ENCODE measurements around the gene FGF11.

DNA sequence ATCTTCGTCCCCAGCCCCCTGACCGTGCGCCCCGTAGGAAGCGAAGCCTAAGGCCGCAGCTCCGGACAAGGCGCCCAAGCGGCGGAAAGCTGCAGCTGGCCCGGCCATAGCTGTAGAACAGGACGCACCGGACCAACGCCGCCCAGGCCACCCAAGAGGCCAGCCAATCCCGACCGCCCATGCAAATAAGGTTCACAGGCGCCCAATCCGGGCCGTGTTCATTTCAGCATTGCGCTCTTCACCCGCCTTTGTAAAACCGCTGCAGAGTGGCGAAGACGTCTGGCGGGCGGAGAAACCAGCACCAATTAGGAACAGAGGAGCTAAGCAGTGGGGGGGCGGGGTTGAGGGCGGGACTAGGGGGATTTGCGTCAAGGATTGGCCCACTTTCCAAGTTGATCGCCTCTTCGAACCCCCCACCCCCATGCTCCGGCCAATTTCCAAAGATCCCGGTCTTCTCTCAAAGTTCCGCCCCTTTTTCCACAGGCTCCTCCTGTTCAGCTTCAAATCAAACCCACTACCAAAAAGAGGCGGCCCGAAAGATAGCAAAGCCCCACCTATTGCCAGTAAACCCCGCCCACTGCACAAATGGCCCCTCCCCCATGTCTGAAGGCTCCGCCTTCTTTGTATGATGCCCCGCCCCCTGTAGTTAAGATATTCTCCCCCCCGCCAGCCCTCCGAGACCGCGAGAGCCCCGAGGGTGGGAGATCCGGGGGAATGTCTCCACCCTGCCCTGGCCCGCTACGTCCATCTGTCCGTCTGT is 35.2 kb upstream of the FGF11 start, which contains the start of gene TMEM256:
- TF ChIP-seq, protein P1, sequence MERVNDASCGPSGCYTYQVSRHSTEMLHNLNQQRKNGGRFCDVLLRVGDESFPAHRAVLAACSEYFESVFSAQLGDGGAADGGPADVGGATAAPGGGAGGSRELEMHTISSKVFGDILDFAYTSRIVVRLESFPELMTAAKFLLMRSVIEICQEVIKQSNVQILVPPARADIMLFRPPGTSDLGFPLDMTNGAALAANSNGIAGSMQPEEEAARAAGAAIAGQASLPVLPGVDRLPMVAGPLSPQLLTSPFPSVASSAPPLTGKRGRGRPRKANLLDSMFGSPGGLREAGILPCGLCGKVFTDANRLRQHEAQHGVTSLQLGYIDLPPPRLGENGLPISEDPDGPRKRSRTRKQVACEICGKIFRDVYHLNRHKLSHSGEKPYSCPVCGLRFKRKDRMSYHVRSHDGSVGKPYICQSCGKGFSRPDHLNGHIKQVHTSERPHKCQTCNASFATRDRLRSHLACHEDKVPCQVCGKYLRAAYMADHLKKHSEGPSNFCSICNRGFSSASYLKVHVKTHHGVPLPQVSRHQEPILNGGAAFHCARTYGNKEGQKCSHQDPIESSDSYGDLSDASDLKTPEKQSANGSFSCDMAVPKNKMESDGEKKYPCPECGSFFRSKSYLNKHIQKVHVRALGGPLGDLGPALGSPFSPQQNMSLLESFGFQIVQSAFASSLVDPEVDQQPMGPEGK (tag by site-specific recombination; IDR thresholded peaks at IDR 0.05): peak; percentile 89
- TF ChIP-seq ZNF777 (tag by site-specific recombination; IDR thresholded peaks at IDR 0.05; ENCODE audit: borderline replicate concordance): no peak
- TF ChIP-seq, protein P2, sequence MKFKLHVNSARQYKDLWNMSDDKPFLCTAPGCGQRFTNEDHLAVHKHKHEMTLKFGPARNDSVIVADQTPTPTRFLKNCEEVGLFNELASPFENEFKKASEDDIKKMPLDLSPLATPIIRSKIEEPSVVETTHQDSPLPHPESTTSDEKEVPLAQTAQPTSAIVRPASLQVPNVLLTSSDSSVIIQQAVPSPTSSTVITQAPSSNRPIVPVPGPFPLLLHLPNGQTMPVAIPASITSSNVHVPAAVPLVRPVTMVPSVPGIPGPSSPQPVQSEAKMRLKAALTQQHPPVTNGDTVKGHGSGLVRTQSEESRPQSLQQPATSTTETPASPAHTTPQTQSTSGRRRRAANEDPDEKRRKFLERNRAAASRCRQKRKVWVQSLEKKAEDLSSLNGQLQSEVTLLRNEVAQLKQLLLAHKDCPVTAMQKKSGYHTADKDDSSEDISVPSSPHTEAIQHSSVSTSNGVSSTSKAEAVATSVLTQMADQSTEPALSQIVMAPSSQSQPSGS (tag by site-specific recombination; IDR thresholded peaks at IDR 0.05; ENCODE audit: low read depth): no peak
